Neutrophil (primary cell): ENCODE measurements around the gene SLC11A2.

Experiments used
- H3K27ac ChIP-seq: fragments of 200-600 bp; sonication (generic); 2 replicates; pipeline ENCODE4 v1.5.1; 2016; ENCODE audit warnings: mild to moderate bottlenecking, moderate library complexity
- H3K27me3 ChIP-seq: fragments of 200-600 bp; sonication (generic); 2 replicates; pipeline ENCODE4 v1.6.0; 2016; ENCODE audit warnings: mild to moderate bottlenecking
- H3K36me3 ChIP-seq: fragments of 200-600 bp; sonication (generic); 2 replicates; pipeline ENCODE4 v1.5.1; 2017
- H3K4me1 ChIP-seq, 2 experiments: fragments of 200-600 bp in 1 of 2; sonication (generic) in 1 of 2; 1 replicate in 1 of 2; 2 replicates in 1 of 2; pipeline versions ENCODE4 v1.5.1 to v1.6.1; 2013 to 2016; ENCODE audit warnings: low read depth in 1 of 2, low read length in 1 of 2, mild to moderate bottlenecking in 1 of 2, moderate library complexity in 1 of 2; ENCODE audit not compliant: control insufficient read depth in 1 of 2, insufficient read depth in 1 of 2
- H3K4me3 ChIP-seq, 2 experiments: fragments of 200-600 bp in 1 of 2; sonication (generic) in 1 of 2; 1 replicate in 1 of 2; 2 replicates in 1 of 2; pipeline ENCODE4 v1.5.1; 2013 to 2016; ENCODE audit warnings: low read depth in 1 of 2, low read length in 1 of 2, mild to moderate bottlenecking in 1 of 2, moderate library complexity in 1 of 2
- H3K9me3 ChIP-seq: fragments of 200-600 bp; sonication (generic); 2 replicates; pipeline ENCODE4 v1.5.1; 2016
- CTCF ChIP-seq: fragments of 200-600 bp; sonication (generic); IDR thresholded peaks from 2 replicates; pipeline ENCODE4 v1.5.1; 2016; ENCODE audit warnings: antibody characterized with exemption

The SLC11A2 gene

GRCh38 chr12:51004504-51004903 is 21.7 kb downstream of the SLC11A2 start:
- Histone ChIP-seq H3K4me3 (no peak overlapping the region), H3K9me3 (no peaks in the 10 kb centered on the region), H3K27ac (no peak overlapping the region), H3K4me1 (peaks cover 6 to 8% of the 10 kb centered on the region in 2 experiments), H3K36me3 (peaks cover 20% of the 10 kb centered on the region), H3K27me3 (no peaks in the 10 kb centered on the region)
- no peak for TF ChIP-seq CTCF

GRCh38 chr12:51001799-51002198 is 24.4 kb downstream of the SLC11A2 start:
- Histone ChIP-seq H3K27me3 (no peaks in the 10 kb centered on the region), H3K27ac (no peak overlapping the region), H3K4me1 (no peaks in the 10 kb centered on the region), H3K4me3 (no peak overlapping the region), H3K9me3 (no peaks in the 10 kb centered on the region), H3K36me3 (peaks cover 14% of the 10 kb centered on the region)
- no peak for TF ChIP-seq CTCF

GRCh38 chr12:51000245-51000644 is 25.9 kb downstream of the SLC11A2 start:
- no peak overlapping the region for H3K27ac ChIP-seq
- no peak overlapping the region for H3K4me3 ChIP-seq
- no peaks in the 10 kb centered on the region for H3K27me3 ChIP-seq
- peaks cover 18% of the 10 kb centered on the region for H3K36me3 ChIP-seq
- TF ChIP-seq CTCF, result no peak
- H3K9me3 ChIP-seq, result no peaks in the 10 kb centered on the region
- no peaks in the 10 kb centered on the region for H3K4me1 ChIP-seq

- no peaks in the 10 kb centered on the region for H3K4me1 ChIP-seq
- H3K9me3 ChIP-seq, result no peaks in the 10 kb centered on the region
- H3K36me3 ChIP-seq, result peaks cover 19% of the 10 kb centered on the region
- H3K4me3 ChIP-seq, result no peak overlapping the region
- H3K27ac ChIP-seq, result no peak overlapping the region
- no peak for TF ChIP-seq CTCF
- no peaks in the 10 kb centered on the region for H3K27me3 ChIP-seq
Measured at GRCh38 chr12:50999093-50999492, 27.1 kb downstream of the SLC11A2 start.

- Histone ChIP-seq H3K4me3 (no peak overlapping the region), H3K27me3 (no peaks in the 10 kb centered on the region), H3K9me3 (no peaks in the 10 kb centered on the region), H3K36me3 (peaks cover 52% of the 10 kb centered on the region), H3K4me1 (peaks cover 3 to 5% of the 10 kb centered on the region in 2 experiments), H3K27ac (no peak overlapping the region)
- TF ChIP-seq CTCF, result no peak
Measured at GRCh38 chr12:50992819-50993218, 33.4 kb downstream of the SLC11A2 start.

GRCh38 chr12:50991291-50991690 is 34.9 kb downstream of the SLC11A2 start:
- no peak overlapping the region for H3K27ac ChIP-seq
- no peaks in the 10 kb centered on the region for H3K27me3 ChIP-seq
- H3K36me3 ChIP-seq, result peaks cover 47% of the 10 kb centered on the region
- no peak for TF ChIP-seq CTCF
- H3K4me1 ChIP-seq, result peaks cover 3 to 5% of the 10 kb centered on the region in 2 experiments
- no peaks in the 10 kb centered on the region for H3K9me3 ChIP-seq
- H3K4me3 ChIP-seq, result no peak overlapping the region
